ENCODE measurements around the gene TXNDC2. TPM values are rescaled to one million over a fixed set of nuclear protein-coding genes. Genes with fewer than 3 reads are reported as not detected.

Gene TXNDC2
- total RNA-seq, 2 donors from 2014 or later: 3.6 TPM; not detected in 1

- DNase-seq (ENCODE audit: low spot score): no peak
- no peak overlapping the region for H3K27ac ChIP-seq
- H3K4me1 ChIP-seq (replicated peaks): peaks cover 5% of the 10 kb centered on the region
- H3K36me3 ChIP-seq: no peaks in the 10 kb centered on the region
- H3K4me3 ChIP-seq: no peak overlapping the region
- H3K27me3 ChIP-seq (replicated peaks; ENCODE audit: insufficient read depth): no peaks in the 10 kb centered on the region
- intact Hi-C loops (cut with DNase I): loop anchor here (5.0 to 10.0 kb wide), 2 partner anchors 210 to 582 kb away; partner anchors contain the start of genes RAB31 and TWSG1
- no peaks in the 10 kb centered on the region for H3K9me3 ChIP-seq
- TF ChIP-seq CTCF (IDR thresholded peaks at IDR 0.05): no peak
- TF ChIP-seq POLR2A (IDR thresholded peaks at IDR 0.05): no peak
- TF ChIP-seq POLR2AphosphoS5 (IDR thresholded peaks at IDR 0.05): no peak
- WGBS: 56% methylated on average over 3 of the region's 3 CpGs
Measured at GRCh38 chr18:9916808-9917207, 31.0 kb downstream of the TXNDC2 start.

GRCh38 chr18:9918016-9918680, 32.4 kb downstream of the TXNDC2 start:
- H3K4me3 ChIP-seq: no peak overlapping the region
- H3K9me3 ChIP-seq: no peaks in the 10 kb centered on the region
- H3K27ac ChIP-seq: no peak overlapping the region
- WGBS: 41% methylated on average over 2 of the region's 2 CpGs
- intact Hi-C loops (cut with DNase I): loop anchor here (5.0 to 10.0 kb wide), 2 partner anchors 211 to 583 kb away; partner anchors contain the start of genes RAB31 and TWSG1
- H3K4me1 ChIP-seq (replicated peaks): peaks cover 5% of the 10 kb centered on the region
- no peak for DNase-seq (ENCODE audit: low spot score)
- no peaks in the 10 kb centered on the region for H3K27me3 ChIP-seq (replicated peaks; ENCODE audit: insufficient read depth)
- no peaks in the 10 kb centered on the region for H3K36me3 ChIP-seq
- TF ChIP-seq POLR2A (IDR thresholded peaks at IDR 0.05) (no peak), CTCF (IDR thresholded peaks at IDR 0.05) (no peak), POLR2AphosphoS5 (IDR thresholded peaks at IDR 0.05) (no peak)

- TF ChIP-seq POLR2A (IDR thresholded peaks at IDR 0.05) (no peak), CTCF (IDR thresholded peaks at IDR 0.05) (no peak), POLR2AphosphoS5 (IDR thresholded peaks at IDR 0.05) (no peak)
- intact Hi-C loops (cut with DNase I): loop anchor here (5.0 to 10.0 kb wide), 2 partner anchors 212 to 585 kb away; partner anchors contain the start of genes RAB31 and TWSG1
- WGBS: 84% methylated on average over 8 of the region's 8 CpGs
- DNase-seq (ENCODE audit: low spot score): no peak
- no peaks in the 10 kb centered on the region for H3K36me3 ChIP-seq
- H3K4me1 ChIP-seq (replicated peaks): peaks cover 5% of the 10 kb centered on the region
- H3K27me3 ChIP-seq (replicated peaks; ENCODE audit: insufficient read depth): no peaks in the 10 kb centered on the region
- no peaks in the 10 kb centered on the region for H3K9me3 ChIP-seq
- H3K4me3 ChIP-seq: no peak overlapping the region
- no peak overlapping the region for H3K27ac ChIP-seq
Measured at GRCh38 chr18:9919564-9920232, 33.9 kb downstream of the TXNDC2 start.

- Histone ChIP-seq H3K4me3 (no peak overlapping the region), H3K9me3 (no peaks in the 10 kb centered on the region), H3K36me3 (no peaks in the 10 kb centered on the region), H3K27ac (no peak overlapping the region), H3K4me1 (replicated peaks) (peaks cover 5% of the 10 kb centered on the region), H3K27me3 (replicated peaks; ENCODE audit: insufficient read depth) (no peaks in the 10 kb centered on the region)
- DNase-seq (ENCODE audit: low spot score): no peak
- TF ChIP-seq CTCF (IDR thresholded peaks at IDR 0.05) (no peak), POLR2A (IDR thresholded peaks at IDR 0.05) (no peak), POLR2AphosphoS5 (IDR thresholded peaks at IDR 0.05) (no peak)
- 67% methylated on average over 4 of the region's 4 CpGs for WGBS
- intact Hi-C loops (cut with DNase I): no loop called here
Measured at GRCh38 chr18:9922592-9923311, 37.0 kb downstream of the TXNDC2 start.

Data from prostate gland (tissue), 2 donors.